GM19452 (cell line): Measurements from ENCODE around the gene OR52M1.

Experiments used
- ATAC-seq: cut with Tn5 transposase; IDR thresholded peaks from one replicate; pipeline ENCODE4 v1.9.1; 2021; ENCODE audit not compliant: unreplicated experiment

Gene OR52M1

DNA sequence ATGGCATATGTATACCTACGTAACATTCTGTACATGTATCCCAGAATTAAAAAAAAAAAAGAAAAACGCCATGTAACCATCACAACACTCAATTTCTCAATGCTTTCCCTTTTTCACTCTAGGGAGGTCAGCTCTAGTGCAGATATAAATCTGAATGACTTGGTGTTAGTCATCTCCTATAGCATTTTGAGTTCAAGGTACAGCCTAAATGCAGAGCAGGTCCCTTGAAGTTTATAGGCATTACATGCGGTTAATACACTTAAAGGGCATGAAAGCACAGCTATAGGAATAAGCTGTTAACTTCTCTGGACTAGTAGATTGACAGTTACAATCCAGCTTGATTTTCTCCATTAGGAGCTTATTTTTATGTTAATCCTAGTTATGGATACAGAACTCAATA is 20.4 kb downstream of the OR52M1 start:
- ATAC-seq, result no peak

- ATAC-seq, result no peak
These were observed 24.1 kb downstream of the OR52M1 start for GRCh38 chr11:4569075-4569474.

- no peak for ATAC-seq
These were observed 31.9 kb downstream of the OR52M1 start for GRCh38 chr11:4576880-4577279.

GRCh38 chr11:4577761-4578160 is 32.8 kb downstream of the OR52M1 start:
- no peak for ATAC-seq

DNA sequence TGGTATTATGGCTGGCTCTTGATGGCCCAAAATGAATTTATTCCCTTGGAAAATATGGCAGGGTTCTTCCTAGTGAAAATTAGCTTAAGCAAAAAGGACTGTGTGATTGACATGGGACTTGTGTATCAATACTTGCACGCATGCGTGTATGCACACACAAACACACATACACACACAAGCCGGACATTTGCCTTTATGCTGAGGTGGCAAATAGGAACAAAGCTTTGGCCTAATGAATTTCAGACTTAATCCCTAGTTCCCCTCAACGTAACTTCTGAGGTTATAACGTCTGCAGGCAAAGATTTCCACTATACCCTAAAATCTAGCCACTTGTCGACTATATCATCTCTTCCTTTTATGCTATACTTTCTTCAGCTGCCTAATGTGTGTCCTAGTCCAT is 33.6 kb downstream of the OR52M1 start:
- ATAC-seq, result no peak

DNA sequence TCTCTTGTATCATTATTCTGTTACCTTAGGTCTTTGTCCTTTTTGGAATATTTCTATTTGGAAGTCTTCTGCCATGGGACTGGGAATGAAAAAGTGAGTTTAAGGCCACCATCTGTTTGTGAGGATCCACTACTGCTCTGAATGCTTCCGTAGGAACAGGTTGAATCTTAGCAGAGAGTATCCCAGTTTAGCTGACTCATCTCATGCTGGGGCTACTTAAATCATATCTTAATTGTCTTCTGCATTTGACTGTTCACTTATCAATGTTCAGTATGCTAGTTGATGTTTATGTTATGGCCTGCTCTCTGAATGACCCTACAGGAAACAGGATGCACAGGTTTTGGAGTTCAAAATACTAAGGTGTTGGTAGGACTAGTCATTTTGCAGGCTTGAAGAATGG is 35.1 kb downstream of the OR52M1 start:
- ATAC-seq, result no peak

DNA sequence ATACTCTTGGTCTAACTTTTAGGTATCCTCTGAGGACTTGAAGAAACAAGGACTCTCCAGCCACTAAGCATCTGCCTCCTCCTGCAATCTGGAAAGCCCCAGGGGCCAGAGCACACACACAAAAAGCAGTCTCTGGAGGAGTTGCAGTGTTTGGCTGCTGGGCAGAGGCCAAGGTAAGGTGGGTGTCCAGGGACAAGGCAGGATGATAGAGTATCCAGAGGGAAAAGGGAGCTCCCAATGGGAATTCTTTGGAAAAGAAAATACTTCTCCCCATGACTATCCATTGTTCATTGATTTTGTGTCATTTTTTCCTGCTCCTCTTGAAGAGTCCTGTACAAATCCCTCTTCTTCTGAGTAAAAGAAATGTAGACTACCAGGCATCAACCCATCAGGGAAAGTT is 36.5 kb downstream of the OR52M1 start, which contains the start of gene OR52I2:
Gene OR52I2, plus strand, starts transcription at position 301 of the 400 bp plus-strand sequence.
- ATAC-seq, result no peak

DNA sequence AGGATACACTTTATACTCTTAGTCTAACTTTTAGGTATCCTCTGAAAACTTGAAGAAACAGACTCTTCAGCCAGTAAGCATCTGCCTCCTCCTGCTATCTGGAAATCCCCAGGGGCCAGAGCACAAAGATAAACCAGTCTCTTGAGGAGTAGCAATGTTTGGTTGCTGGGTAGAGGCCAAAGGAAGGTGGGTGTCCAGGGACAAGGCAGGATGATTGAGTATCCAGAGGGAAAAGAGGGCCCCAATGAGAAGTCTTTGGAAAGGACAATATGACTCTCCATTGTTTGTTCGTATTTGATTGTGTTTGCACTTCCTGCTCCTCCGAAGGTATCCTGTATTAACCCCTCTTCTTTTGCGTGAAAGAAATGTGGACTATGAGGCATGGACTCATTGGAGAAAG is 44.0 kb downstream of the OR52M1 start:
- no peak for ATAC-seq

GRCh38 chr11:4593739-4594138 is 48.7 kb downstream of the OR52M1 start, which contains the start of gene OR52I1:
Gene OR52I1, plus strand, starts transcription at chr11:4594039. Its CDS starts 0 bp downstream, at chr11:4594039.
- ATAC-seq, result no peak
